SIG-M5 treated with dmso at 0.1 percent for 504 hours (cell line): ENCODE results near the gene FAT1.

Experiments used
- DNase-seq: peaks from one replicate; lab custom pipeline; 2025; ENCODE audit not compliant: unreplicated experiment; lab: John Stamatoyannopoulos, UW

FAT1 gene

DNA sequence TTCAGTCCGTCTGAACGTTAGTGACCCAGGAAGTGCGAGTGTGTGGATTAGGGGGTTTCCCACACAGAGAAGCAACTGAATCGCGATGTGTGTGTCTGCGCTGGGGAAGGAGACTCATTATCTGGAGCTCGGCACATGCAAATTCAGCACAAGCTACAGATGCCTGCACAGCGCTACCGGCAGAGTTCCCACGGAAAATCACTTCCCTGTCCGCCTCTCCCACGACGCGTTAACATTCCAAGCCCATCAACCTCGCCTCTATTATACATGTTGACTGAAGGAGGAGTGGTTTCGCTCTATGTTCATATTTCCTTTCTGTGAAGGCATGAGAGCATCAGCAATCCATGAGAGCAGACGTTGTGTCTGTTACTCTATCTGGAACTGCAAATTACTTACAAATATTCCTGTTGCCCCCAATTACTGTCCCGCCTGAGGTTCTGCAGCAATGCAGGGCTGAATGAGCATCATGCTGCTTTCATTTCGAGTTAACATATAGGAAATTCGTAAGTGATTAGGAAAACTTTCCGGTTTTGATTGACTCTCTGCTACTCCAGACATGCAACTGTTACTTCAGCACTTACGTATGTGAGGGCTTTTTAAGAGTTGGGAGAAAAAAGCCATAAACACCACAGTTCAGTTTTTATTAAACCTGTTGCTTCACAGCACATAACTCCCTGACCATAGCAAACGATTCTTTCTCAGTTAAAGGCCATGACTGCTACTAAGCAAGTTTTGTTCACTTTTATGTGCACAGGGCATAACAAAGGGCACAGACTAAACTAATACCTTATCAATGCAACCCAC is 153.3 kb downstream of the FAT1 start:
- no peak for DNase-seq

DNA sequence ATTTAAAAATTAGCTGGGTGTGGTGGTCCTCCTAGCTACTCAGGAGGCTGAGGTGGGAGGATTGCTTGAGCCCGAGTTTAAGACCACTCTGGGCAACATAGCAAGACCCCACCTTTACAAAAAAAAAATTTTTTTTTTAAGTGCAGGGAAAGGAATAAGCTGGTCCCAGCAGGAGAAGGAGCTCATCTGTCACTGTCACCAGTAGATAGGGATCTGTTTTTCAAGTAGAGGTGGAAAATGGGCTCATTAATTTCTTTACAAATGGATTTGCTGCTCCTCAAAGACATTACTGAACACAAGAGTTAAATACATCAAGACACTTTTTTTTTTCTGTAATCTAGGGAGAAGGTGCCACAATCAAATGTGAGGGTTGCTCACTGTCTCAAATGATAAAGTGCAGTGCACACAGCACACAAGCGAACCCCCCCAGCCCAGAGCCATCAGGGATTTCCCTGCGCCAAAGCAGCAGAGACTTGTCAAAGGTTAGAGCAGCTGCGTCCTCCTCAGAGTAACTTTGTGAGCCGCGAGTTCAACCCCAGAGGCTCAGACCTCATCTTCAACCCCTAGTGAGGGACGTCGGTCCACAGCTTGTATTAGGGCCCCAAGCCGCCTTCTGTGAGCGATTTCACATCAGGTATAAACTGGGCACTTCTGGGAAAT is 154.0 kb downstream of the FAT1 start:
- no peak for DNase-seq

DNA sequence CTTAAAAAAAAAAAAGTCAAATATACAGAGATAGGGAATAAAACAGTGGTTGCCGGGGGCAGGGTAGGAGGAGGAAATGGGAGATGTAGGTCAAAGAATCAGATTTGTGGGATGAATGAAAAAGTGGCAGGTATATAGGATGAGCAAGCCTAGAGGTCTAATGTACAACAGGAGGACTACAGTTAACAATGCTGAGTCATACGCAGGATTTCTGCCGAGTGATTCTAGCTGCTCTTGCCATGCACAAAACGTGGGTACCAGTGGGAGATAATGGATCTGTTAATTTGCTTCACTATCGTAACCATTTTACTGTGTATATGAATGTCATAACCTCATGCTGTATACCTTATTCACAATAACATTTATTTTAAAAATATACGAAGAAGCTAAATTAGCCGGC is 157.6 kb downstream of the FAT1 start:
- DNase-seq, result no peak

DNA sequence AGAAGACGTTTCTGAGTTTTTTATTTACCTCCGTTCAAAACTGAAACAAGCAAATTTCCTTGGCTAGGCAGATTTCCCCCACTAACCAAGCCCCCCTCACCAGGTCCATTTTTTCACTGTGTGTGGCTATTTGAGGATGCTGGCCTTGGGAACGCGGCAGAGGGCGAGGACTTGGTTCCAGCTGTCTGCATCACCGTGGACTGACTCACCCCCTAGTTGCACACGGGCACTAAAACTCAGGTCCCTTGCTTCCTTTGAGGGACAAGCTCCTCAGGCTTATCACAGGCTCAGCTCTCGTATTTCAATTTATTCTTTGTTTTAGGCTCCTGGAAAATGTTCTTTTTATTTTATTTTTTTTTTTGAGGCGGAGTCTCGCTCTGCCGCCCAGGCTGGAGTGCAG is 159.9 kb downstream of the FAT1 start:
- no peak for DNase-seq

DNA sequence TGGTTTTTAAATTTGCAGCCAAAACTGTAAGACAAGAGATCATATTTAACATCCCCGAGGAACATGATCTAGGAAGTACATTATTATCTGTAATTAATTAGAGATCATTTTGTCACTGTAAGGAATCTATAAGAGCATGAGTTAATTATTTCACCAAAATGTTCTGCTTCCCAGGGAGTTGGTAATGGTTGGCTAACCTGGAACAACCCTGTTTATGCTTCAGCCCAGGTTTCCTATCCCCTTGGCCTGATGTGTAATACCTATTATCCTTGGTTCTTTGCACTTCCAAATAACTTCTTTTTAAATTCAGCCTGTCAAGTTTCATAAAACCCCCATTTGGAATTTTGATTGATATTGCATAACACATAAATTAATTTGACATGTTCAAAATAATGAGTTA is 161.9 kb downstream of the FAT1 start:
- no peak for DNase-seq

DNA sequence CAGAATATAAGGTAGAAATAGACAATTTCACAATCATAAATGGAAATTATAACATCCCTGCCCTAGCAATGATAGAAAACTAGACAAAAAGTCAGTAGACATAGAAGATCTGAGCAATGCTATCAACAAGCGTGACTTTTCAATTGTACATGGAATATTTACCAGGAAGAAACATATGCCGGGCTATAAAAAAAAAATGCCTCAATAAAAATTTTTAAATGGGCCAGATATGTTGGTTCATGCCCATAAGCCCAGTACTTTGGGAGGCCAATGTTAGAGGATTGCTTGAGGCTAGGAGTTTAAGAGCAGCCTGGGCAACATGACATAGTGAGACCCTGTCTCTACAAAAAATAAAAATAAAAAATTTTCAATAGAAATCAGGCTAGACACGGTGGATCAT is 163.0 kb downstream of the FAT1 start:
- no peak for DNase-seq

DNA sequence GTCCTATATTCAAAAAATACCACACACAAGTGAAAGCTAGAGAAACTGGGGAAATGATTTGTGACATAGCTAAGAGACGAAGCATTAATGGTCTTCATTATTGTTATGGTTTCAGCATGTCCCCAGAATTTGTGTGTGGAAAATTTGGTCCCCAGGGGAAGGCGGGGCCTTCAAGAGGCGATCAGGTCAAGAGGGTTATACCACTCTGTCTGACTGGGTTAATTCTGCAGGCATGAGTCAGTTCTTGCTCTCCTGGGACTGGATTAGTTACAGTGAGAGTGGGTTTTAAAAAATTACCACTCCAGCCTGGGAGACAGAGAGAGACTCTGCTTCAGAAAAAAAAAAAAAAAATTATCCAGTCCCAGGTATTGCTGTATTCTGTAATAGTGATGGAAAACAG is 166.2 kb downstream of the FAT1 start:
- DNase-seq, result no peak

DNA sequence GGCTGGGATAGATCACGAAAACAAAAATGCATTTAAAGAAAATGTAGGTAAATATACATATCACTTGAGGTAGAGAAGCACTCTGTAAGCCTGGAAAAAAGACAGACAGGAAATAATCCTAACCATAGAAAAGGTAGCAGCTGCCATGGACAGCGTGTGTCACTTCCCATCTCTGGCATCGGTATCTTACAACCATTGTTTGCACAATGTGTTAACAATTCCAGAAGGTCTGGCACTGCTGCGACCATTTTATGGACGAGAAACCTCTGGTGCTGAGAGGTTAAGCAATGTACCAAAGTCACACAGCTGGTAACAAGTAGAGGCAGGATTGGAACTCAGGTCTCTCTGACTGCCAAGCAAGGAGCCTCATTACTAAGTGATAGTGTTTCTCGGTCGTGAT is 166.6 kb downstream of the FAT1 start:
- no peak for DNase-seq

DNA sequence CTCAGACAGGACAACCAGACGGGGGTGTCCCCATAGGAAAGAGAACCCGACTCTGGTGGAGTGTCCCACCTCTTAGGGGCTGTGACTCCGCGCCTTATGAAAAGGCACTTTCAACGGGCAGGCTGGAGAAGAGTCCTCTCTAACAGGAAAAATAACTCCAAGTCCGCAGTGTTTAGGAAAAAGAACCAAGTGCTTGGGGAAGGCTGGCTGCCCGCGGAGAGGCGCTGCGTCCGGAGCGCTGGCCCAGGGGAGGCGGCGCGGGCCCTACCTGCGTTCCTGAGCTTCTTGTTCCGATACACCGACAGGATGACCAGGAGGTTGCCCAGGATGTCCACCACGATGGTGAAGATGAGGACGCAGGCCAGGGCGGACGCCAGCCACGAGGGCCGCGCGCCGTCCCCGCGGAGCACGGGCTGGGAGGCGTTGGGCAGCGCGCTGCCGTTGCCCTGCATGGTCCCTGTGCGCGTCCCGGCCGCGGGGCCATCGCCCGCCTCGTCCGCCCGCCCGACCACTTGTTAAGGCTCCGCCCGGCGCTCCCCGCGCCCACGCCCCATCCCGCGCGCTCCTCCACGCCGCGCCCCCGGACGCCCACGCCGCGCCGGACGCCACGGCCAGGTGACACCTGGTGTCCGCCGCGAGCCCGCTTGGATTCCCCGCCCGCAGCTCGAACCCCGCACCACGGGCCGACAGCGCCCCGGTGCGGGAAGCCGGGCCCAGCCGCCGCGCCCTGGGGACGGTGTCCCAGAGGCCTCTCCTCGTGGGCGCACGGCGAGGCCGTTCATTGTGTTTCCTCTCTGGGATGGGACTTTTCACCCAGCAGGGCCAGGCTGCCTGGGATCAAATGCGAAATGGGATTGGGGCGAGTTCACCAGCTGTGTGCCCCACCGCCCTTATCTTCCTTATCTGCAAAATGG is 168.5 kb downstream of the FAT1 start, which contains the start of gene MTNR1A:
Gene MTNR1A (minus strand): TSS at position 654 of the 914 bp plus-strand sequence. CDS start 202 bp downstream, at position 452.
- no peak for DNase-seq

DNA sequence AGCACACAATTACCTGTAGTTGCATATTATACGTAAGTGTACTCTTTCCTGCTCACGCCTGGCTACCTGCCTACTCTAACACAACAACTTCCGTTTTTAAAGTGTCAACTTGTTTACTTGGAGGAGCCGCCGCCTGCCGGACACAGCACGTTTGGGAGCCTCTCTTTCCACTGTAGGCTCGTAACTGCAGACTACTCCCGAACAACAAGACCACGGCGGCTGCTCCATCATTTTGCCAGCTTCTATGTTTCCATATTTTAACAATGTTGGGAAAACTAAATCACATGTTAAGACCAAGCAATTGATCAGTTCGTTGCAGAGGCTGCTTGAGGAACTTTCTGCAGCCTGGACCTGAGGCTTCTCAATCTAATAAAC is 169.1 kb downstream of the FAT1 start:
- no peak for DNase-seq

DNA sequence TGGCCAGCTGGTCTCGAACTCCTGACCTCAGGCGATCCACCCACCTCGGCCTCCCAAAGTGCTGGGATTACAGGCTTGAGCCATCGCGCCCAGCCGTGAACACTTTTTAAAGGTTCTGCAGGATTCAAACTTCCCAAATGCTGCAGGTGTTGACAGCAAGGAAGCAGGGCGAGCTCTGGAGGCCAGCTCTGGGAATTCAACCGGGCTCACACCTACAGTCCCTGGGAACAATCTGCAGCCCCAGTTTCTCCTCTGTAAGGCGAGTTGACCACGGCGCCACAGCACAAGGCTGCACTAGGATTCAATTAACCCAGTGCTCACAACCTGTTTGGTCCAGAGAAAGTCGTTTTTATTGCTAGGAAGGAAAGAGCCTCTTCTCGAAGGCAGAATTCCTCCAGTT is 169.9 kb downstream of the FAT1 start:
- no peak for DNase-seq

DNA sequence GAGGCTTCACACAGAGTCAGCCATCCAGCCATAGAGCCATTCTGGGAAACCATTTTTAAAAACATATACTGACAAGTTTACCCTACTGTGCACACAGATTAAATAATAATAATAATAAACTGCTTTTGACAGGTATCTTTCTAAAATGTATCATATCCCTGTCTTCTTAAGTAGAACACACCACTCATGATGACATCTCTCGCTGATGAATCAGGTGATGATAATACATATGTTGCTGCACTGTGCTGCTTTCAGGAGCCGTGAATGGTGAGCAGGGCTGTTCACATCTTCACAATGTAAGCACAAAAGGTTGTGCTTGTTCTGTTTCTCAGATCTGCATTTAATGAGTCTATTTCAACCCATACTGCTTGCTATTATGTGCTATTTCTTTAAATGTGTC is 171.8 kb downstream of the FAT1 start:
- DNase-seq, result no peak

DNA sequence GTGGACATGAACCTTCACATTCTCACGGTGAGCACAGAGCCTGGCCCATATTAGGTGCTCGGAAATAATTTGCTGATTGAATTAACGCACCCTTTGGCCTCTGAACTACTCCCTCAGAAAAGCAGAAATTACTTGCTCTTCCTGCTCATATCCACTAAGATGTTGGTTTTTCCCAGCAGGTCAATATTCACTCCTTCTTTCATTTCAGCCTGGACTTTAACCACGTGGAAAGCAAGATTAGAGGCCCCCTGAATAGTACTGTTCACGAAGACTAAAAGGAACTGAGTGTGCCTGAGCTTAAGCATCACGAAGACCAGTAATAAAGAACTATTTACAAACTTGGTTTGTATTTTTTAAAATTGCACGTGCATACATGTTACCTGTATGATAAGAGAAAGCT is 178.2 kb downstream of the FAT1 start:
- DNase-seq, result no peak

DNA sequence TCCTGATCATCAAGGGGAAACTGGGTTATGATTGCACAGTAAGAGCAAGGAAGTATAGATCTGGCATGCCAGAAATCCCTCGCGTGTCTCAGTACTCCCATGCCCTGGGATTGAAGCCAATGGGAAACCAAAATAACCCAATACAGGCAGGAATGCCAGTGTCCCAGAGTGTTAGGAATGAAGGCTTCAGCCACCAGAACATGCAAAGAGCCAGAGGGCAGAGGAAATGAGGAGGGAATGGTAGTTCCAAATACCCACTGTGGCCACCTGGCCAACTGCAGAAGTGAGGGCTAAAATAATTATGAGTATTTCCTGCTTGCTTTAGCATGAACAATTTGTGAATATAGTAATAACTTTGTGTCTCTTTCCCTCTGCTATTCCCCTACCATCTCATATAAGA is 180.4 kb downstream of the FAT1 start:
- no peak for DNase-seq

DNA sequence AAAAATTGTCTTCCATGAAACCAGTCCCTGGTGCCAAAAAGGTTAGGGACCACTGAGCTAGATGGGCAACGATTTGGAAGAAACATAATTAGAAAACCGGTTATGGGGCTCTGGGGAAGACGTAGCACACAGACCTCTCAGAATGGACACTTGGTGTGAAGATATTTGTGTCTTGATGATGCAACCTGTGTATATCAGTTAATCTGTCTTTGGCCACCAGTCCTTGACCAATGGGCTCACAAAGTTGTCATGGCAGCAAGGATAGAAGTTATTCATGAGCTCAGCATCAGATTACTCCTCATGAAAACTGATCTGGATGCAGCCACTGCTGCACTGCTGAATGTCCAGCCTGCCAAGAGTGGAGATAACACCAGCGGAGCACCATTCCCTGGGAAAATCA is 181.9 kb downstream of the FAT1 start:
- DNase-seq, result no peak

DNA sequence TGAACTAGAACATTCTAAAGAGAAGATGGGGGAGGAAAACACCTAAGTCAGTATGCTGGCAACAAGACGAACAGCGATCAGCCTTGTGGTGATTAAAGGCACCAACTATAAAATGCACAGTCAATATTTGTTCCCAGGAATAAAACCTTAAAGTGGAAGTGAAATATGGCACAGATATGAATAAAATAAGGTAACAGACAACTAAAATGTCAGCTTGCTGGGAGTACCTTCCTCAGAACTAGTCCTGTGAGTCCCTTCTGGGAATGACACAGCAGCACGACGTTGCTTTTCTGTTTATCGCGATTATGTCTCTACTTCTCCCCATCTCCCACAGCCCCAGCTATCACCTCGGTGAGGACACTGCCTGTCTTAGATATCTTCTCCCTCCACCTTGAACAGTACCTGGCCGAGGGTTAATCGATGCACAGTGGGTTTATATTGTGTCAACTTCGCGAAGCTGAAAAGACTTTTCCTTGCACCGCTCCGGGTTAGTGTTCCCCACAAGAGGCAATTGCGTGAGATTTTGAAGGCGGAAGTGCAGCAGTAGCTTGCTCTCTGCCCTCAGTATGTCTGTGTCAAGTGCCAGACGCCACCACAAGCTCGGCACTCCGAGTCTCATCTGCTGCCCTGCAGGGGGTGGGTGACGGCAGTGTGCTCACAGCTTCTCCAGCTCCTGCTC is 185.7 kb downstream of the FAT1 start:
- DNase-seq, result no peak
